Activated CD4-positive, alpha-beta T cell treated with anti-CD3 and anti-CD28 coated beads, Interleukin-10, Interleukin-2, amounts not matched to agents 100 ng/mL and 50 ng/mL, durations not matched to agents 16 hours and 8 hours (primary cell): Measurements from ENCODE around the gene ELF3.
"Not testable (repeated sequence)": the region's sequence is repeated elsewhere in the genome, so short reads cannot be mapped to it uniquely, and the experiment has no call there.

Experiments used
- DNase-seq: peaks from one replicate; pipeline ENCODE4 v3.0.0-alpha.2; 2020

Gene ELF3

GRCh38 chr1:202036595-202037387, 26.4 kb downstream of the ELF3 start:
- DNase-seq = no peak

DNA sequence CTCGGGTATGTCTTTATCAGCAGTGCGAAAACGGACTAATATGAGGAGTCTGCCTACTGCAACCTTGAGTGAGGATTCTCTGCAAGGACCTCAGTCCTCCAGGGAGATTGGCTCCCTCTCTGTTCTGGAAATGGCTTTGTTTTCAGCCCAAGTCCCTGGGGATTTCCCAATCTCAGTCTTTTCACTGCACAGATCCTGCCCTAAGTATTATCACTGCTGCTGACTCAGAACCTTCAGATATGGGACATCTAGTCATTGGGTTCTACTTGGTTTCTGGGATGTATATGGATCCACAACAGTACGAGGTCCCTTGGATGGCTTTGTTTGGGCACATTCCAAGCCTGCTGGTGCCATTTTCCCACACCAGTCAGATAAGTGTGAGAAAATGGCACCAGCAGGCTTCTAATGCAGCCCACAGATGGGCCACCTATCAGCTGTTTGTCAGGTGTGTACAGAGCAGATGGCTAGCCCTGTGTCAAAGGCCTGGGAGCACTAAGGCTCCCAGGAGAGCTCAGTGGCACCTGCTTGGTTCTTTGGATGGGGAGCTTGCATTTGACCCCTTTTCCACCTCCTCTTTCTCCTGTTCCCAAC, 27.4 kb downstream of the ELF3 start:
- DNase-seq = no peak

- DNase-seq = no peak
Observed at GRCh38 chr1:202038688-202039346, 28.4 kb downstream of the ELF3 start.

DNA sequence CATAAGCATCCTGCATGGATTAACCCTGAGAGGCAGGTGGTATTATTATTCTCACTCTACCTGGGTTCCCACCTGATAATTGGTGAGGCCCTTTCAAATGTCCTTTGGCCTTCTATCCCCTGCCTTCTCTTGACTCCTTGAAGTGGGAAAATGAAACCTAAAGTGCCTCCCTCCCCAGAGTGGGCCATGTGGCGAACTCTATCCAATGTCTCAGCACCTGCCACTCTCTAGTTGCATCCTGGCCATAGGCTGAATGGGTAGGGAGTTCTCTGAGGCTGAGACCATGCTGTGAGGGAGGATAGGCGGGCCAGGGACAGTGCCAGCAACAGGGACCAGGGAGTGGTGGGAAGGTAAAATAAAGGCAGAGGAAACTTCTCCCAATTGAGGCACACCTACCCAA, 35.3 kb downstream of the ELF3 start:
- DNase-seq = no peak

GRCh38 chr1:202046227-202046626, 35.8 kb downstream of the ELF3 start:
- DNase-seq = no peak

DNA sequence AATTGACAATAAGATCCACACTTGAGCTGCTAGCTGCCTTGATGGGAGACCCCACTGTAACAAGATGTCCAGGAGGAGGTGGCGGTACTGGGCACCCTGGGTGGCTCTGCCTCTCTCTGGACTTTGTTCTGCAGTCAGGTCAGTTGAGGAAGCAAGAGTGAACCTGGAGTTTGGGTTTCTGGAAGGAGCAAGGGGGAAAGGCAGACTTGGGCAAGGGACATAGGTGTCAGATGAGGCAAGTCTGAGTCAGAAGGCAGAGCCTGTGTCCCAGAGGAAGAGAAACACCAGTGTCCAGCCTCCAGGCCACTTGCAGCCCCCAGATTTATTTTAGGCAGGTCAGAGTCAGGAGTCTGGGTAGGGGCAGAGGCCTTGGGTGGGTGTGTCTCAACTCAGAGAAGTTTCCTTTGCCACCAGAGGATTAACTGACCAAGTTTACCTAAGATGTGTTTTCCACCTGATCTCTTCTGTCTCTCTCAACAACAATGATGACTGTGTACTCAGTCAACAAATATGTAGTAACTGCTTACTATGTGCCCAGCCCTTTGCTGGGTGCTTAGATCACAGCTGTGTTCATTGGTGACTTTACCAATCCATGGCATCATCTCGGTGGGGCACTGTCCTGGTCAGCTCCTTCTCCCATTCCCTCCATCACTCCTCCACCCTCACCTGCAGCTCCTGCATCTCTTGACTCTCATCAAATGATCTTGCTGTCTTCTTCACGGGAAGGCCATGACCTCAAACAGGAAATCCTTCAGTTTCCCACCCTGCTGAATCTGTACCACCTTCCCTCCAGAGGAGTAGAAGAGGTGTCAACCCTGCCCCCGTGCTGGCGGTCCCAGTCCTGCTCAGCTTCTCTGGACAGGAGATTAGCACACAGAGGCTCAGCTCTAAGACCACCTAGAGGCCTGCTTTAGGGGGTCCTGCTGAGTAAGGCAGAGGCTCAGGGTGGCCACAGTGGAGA, 36.6 kb downstream of the ELF3 start:
- no peak for DNase-seq

DNA sequence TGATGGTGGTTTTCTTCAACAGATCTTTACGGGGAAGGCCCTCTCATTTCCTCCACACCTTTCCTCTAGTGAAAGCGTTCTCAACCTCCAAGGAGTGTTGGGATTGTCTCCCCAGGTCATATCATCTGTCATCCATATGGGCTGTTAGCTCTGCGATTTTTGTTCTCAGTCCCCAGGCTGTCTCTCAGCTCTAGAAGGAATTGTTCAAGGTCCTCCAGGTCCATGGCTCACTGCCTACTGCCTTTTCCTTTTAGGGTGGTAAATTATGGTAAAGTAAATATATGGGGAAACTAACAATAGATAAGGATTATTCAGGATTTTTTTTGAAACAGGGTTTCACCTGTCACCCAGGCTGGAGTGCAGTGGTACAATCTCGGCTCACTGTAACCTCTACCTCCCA, 37.6 kb downstream of the ELF3 start:
- DNase-seq = no peak

DNA sequence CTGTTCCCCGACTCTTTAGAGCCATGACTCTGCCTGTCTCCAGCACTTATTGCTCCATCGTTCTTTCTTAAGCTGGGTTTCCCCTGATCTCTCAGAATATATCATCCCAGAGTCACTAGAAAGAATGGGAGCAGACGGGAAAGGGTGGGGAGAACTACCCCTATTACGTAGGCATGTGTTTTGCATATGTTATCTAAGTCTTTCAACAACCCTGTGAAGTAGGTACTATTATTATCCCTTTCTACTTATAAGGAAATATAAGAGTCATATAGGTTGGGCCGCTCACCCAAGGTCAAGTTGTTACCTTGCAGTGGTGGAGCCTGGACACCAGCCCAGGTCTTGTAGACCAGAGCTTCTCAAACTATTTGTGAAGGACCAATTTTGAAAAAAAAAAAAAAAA, 38.7 kb downstream of the ELF3 start:
- no peak for DNase-seq

- DNase-seq = no peak
Observed at GRCh38 chr1:202054094-202054493, 43.7 kb downstream of the ELF3 start.

DNA sequence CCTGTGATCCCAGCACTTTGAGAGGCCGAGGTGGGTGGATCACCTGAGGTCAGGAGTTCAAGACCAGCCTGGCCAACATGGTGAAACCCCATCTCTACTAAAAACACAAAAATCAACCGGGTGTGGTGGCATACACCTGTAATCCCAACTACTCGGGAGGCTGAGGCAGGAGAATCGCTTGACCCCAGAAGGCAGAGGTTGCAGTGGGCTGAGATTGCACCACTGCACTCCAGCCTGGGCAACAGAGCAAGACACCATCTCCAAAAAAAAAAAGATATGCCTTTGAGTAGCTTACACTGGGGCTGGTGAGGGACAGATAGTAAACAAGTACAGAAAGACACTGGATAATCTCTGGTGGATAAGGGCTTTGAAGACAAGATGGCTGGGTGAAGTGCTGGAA, 44.3 kb downstream of the ELF3 start:
- DNase-seq = not testable (repeated sequence)

DNA sequence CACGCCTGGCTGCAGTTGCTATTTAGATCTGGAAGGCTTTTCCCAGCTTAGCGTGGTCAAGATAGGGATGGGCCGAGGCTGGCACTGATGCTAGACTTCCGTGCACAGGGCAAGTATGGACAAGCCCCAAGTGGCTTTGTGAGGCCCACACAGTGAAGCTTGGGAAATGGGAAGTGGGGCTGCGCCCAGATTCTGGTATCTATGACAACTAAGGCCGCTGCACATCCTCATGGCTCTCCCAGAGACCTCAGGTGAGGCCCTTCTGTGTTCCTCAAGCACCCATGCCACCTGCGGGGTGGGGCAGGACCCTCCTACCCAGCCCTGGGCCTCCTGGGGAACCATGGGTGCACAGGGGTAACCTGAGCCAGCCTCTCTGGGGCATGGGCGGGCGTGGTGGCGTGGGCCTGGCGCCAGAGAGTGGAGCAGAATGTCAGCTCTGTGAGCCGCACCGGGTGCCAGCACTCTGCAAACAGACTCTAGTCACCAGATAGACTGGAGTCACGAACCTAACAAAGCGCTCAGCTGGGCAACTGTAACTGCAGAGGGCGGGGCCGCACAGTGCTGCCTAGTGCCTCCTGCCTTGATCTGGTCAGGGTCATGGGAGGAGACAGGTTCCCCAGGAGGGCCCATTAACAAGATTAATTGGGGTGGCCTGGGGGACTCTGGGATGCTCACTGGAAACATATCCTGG, 46.4 kb downstream of the ELF3 start:
- no peak for DNase-seq

DNA sequence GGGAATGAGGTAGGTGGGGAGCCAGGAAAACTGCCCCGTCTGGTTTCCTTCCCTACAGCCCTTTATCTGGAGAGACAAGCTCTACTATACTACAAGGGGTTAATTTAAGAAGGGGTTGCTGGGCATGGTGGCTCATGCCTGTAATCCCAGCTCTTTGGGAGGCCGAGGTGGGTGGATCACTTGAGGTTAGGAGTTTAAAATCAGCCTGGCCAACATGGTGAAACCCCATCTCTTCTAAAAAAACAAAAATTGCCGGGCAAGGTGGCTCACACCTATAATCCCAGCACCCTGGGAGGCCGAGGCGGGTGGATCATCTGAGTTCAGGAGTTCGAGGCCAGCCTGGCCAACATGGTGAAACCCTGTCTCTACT, 46.9 kb downstream of the ELF3 start:
- DNase-seq = not testable (repeated sequence)

DNA sequence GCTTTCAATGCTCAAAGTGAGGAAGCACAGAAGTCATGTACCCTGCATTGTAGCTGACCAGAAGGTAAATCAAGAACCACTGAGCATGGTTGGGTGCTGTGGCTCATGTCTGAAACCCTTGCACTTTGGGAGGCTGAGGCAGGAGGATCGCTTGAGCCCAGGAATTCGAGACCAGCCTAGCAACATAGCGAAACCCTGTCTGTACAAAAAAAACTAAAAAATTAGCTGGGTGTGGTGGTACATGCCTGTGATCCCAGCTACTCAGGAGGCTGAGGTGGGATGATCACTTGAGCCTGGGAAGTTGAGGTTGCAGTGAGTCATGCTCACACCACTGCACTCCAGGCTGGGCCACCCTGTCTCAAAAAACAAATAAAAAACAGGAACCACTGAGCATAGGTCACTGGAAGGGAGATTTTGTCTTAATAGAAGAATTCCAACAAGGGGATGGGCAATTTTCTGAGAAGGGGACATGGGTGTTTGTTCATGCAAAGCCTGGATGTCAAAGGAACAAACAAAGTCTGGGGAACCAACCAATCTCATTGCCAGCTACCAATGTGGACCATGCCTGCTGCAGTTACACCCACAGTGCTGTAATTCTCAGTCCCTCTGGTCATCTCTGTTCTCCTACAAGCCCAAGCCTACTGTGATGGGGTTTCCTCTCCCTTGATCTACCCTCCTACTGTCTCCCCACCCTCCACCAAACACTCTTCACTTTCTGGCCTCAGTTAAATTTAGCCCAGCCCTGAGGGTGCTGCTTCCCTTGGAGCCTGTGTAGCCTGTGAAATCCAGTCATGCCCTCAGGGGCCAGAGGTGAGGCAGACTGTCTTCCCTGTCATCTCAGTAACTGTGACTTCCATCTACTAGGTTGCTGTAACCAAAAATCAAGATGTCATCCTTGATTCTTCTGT, 47.9 kb downstream of the ELF3 start:
- no peak for DNase-seq

DNA sequence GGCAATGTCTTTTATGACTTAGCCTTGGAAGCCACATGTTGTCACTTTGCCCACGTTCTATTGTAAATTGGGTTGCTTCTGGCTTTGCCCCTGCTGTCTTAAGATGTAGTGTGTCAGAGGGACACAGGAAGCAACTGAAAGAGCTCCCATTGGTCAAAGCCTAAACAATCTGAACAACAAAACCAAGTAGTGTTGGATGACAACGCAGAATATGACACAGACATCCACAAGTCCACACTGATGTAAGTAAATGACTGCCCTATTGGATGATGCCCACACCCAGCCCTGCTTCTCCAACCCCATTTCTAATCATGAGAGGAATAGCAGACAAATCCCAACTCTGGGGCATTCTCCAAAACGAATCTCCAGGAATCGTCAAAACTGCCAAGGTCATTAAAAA, 50.7 kb downstream of the ELF3 start:
- no peak for DNase-seq

GRCh38 chr1:202061787-202062186, 51.4 kb downstream of the ELF3 start:
- not testable (repeated sequence) for DNase-seq

DNA sequence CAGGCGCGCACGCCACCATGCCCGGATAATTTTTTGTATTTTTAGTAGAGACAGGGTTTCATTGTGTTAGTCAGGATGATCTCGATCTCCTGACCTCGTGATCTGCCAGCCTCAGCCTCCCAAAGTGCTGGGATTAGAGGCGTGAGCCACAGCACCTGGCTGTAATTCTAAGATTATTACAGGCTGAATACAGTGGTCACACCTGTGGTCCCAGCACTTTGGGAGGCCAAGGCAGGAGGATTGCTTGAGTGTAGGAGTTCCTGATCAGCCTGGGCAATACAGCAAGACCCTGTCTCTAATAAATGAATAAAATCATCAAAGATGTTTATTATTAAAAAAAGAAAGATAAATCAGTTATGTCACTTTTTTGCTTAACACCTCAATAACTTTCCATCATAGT, 52.2 kb downstream of the ELF3 start:
- DNase-seq = not testable (repeated sequence)

DNA sequence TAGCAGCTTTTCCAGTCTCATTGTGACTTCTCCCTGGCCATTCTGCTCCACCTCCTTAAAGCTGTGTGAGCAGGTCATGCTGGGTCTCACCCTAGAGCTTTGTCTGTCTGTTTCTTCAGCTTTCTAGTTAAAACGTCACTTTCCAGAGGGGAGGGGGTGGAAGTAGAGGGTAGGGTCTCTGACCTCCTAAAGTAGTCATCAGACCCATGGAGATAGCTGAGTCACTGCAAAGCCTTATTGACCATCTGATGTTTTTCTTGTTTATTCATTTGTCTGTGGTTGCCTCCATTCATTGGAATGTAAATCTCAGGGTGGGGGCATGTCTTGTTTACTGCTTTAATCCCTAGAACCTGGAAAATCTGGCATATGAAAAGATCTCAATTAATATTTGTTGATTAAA, 52.7 kb downstream of the ELF3 start:
- no peak for DNase-seq

GRCh38 chr1:202064889-202065312, 54.5 kb downstream of the ELF3 start:
- DNase-seq = not testable (repeated sequence)
